Superior temporal gyrus (tissue), 1 donor: ENCODE results near the gene KLLN.
A peak's percentile ranks its signal among the peaks of the same experiment; 100 is the strongest.
"Not testable (repeated sequence)": the region's sequence is repeated elsewhere in the genome, so short reads cannot be mapped to it uniquely, and the experiment has no call there.

Experiments
- DNase-seq: peaks from one replicate; pipeline ENCODE4 v3.0.0-alpha.2; 2016; ENCODE audit errors: extremely low spot score

KLLN gene

DNA sequence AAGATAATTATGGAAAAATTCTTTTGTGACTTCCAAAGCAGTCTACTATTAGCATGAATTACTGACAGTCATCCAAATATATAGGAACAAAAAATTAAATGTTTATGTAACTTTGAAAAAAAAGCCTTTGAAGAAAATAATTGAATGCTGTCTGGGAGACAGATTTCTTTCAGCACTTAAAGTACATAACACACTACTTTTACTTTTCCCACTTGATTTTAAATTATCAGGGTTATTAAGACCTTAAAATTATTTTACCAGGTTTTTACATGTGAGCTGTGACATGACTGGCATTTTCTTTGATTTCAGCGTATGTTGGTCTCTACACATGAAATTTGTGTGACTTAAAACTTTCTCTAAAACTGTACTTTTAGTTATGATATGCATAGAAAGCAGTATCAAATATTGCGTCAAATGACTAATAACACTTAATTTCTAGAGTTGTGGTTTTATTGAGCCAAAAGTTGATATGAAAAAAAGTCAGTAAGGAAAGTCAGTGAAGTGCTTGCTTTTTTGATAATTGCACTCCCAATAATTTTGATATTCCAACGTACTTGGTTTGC, 3.2 kb upstream of the KLLN start:
- DNase-seq, result no peak

DNA sequence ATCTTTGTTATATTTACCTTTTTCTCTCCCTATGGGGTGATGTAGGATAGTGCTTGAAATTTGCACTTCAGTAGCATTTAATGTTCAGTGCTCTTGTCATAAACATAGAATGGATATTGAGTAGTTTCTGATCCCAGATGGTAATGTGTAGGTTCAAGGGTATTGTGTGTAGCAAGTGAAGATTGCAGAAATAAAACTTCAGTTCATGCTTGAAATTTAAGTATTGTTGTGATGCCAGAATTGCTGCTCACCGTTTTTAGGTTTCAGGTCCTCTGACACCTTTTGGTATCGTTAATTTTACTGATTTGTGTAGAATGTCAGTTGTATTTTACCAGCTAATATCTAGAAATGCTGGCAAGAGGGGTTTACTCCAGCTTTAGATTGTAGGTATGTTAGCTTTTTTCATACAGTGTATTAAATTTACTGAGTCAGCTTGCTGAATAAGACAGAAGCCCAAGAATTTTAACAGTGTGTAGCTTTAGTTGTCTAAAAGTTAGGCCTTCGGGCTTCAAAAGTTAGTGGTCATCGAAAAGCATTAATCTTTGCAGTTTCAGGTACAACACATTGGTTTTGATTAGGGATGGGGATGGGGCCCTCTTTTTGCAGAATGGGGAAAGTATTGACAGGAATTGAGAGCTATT, 2.0 kb upstream of the KLLN start:
- peak; percentile 51 for DNase-seq

DNA sequence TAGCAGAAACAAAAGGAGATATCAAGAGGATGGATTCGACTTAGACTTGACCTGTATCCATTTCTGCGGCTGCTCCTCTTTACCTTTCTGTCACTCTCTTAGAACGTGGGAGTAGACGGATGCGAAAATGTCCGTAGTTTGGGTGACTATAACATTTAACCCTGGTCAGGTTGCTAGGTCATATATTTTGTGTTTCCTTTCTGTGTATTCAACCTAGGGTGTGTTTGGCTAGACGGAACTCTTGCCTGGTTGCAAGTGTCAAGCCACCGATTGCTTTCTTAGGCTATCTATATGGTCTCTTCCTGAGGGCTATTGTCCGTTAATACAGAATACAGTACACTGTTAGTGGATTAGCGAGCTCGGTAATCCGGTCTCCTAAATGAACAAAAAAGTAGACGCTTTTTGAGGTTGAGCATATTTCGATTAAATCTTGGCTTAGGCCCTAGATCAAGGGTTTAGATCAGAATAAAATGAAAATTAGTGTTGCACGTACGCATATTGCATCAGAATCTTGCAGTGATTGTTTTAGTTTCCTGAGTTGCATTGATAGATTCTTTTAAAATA, 1.2 kb upstream of the KLLN start:
- DNase-seq, result peak; percentile 63

DNA sequence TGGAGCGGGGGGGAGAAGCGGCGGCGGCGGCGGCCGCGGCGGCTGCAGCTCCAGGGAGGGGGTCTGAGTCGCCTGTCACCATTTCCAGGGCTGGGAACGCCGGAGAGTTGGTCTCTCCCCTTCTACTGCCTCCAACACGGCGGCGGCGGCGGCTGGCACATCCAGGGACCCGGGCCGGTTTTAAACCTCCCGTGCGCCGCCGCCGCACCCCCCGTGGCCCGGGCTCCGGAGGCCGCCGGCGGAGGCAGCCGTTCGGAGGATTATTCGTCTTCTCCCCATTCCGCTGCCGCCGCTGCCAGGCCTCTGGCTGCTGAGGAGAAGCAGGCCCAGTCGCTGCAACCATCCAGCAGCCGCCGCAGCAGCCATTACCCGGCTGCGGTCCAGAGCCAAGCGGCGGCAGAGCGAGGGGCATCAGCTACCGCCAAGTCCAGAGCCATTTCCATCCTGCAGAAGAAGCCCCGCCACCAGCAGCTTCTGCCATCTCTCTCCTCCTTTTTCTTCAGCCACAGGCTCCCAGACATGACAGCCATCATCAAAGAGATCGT, 690 bp upstream of the KLLN start:
- DNase-seq, result peak; percentile 60

DNA sequence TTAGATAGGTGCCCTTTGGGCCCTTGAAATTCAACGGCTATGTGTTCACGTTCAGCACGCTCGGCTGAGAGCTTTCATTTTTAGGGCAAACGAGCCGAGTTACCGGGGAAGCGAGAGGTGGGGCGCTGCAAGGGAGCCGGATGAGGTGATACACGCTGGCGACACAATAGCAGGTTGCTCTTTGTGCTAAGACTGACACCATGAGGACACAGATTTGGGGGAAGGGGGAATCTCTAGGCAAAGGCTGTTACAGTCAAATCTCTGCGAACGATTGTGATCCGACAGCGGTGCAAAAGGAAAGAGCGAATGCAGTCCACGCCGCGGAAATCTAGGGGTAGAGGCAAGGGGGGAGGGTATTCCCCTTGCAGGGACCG, 667 bp downstream of the KLLN start:
- peak; percentile 70 for DNase-seq

DNA sequence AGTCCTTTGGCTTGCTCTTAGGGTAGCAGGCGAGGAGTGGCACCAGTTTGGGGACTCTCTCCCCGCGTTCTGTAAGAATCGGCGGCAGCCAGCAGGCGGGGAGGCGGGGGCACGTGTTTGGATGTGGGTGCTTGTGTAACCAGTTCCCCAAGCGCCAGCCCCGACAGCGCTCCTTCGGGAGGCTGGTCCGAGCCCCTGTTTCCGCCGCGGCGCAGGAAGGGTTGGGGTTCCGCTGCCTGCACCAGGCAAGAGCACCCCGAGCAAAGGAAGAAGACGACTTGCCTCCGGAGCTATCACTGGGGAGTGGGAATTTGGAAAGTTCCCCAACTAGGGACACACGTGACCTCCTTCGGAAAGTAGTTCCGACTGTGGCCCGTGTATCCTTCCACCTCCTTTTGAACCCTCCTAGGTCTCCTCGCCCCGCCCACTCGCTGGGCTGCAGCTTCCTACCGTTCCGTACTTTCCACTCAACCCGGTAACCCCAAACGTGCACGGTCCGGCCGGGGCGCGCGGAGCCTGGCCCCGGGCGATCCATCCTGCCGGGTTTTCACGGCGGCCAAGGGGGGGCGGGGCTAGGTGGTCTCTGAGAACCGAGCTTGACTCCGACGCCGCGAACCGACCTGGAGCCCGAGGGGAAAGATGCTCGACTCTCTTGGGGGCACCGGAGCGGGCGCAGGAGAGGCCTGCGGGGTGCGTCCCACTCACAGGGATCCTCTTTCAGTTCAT, 1.2 kb downstream of the KLLN start:
- peak; percentile 97 for DNase-seq

DNA sequence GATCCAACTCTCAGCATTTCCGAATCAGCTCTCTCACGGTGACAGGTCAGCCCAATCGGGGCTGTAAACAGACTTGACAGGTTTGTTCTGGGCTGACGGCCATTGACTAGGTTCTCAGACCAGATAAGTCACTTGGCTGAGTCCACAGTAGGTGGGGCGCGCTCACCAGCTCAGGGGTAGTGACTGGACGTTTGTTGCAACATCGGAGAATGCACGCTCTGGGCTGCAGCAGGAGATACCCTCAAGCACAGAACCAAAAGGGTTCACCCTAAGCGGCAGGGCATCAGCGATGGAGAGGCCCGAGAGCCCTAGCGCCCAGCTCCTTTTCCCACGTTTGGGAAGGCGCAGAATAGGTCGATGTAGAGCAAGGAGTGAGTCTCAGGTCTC, 1.8 kb downstream of the KLLN start:
- no peak for DNase-seq

DNA sequence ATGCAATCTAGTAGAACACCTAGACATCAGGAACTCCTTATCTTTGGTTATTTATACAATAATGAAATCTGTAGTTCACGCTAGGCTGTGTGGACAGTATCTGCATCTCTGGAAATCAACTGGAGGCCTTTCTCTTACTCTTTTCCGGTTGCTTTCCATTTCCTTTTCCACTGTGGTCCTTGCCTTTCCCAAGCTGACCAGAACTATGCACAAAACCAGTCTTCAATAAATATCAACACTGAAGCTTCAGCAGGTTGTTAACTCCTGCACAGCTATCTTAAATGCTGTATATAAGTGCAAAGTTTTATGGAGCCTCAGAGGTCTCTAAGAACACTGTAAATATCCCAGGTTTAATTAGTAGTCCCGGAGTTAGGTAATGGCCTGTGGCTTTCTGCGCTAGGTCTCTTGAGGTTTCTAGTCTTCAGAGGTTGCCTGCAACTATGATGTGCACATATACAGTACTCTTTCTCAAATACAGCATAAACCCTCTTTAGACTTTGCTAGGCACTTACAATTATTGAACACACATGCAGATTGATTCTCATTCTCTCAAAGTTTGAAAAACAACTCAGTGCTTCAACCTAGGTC, 2.4 kb downstream of the KLLN start:
- DNase-seq, result peak; percentile 32

DNA sequence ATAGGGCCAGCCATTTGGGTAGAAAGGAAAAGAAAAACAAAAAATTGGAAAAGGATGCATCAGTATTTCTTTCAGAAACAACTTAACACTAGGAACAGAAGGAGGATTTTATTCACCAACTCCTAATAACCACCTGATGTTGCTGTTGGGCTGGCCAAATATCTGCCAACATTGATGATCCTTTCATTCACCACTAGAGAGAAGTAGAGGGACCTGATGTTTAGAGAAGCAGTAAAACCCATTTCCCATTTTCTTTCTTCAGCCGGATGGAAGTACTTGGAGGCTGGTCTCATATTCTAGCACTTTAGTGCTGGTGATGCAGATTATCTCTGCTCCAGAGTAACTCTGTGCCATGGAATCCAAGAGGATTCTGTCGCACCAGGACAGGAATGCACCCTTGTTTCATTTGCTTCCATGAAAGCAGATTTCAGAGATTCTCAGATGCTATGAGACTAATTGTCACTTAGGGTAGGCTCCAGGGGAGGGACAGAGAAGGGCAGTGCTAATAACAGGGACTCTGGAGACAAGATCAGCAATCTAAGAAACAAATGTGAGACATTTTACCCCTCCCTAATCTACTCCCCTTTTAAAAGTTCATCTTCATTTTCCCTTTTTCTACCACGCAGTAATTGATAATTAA, 3.1 kb downstream of the KLLN start:
- peak; percentile 60 for DNase-seq

DNA sequence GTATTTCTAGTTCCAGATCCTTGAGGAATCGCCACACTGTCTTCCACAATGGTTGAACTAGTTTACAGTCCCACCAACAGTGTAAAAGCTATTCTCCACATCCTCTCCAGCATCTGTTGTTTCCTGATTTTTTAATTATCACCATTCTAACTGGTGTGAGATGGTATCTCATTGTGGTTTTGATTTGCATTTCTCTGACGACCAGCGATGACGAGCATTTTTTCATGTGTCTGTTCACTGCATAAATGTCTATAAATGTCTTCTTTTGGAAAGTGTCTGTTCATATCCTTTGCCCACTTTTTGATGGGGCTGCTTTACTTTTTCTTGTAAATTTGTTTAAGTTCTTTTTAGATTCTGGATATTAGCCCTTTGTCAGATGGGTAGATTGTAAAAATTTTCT, 7.7 kb downstream of the KLLN start:
- DNase-seq, result not testable (repeated sequence)

DNA sequence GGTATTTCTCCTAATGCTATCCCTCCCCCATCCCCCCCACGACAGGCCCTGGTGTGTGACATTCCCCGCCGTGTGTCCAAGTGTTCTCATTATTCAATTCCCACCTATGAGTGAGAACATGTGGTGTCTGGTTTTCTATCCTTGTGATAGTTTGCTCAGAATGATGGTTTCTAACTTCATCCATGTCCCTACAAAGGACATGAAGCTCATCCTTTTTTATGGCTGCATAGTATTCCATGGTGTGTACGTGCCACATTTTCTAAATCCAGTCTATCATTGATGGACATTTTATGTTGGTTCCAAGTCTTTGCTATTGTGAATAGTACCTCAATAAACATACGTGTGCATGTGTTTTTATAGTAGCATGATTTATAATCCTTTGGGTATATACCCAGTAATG, 8.1 kb downstream of the KLLN start:
- DNase-seq, result not testable (repeated sequence)

DNA sequence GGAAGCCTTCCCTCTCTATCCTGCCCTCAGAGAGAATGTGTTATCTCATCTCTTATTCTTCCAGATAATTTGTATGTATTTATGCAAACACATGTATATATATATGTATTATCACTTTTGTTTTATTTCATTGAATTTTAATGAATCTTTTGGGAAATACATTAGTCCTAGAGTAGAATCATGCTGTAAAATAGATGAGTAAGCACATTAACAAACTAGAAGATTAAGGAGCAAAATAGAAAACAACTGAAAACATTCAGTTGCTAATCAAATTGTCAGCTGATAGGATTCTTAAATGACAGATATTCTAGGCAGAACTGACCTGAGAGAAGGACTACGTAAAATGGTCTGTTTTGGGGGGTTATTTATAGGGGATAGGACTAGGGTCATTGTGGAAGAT, 11.2 kb downstream of the KLLN start:
- DNase-seq, result no peak

DNA sequence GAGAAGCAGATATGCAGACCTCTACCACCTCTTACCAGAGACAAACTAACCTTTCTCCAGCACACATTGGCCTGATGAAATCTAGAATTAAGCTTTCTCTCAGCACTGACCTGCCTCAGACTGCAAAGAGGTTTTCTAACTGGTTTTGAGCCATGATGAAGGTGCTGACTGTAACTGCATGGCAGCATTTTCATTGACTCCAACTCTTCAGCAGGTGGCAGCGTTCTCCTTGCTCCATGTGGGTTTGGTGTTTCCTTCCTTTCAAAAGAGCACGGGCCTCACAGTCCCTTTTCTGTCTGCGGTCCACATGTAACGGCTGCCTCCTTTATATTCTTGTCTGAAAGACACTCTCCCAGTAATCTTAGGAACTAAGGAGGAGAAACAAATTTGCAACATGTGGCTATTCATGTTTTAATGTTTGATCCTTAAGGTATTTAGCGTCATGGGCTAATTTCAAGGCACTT, 12.6 kb downstream of the KLLN start:
- peak; percentile 72 for DNase-seq

DNA sequence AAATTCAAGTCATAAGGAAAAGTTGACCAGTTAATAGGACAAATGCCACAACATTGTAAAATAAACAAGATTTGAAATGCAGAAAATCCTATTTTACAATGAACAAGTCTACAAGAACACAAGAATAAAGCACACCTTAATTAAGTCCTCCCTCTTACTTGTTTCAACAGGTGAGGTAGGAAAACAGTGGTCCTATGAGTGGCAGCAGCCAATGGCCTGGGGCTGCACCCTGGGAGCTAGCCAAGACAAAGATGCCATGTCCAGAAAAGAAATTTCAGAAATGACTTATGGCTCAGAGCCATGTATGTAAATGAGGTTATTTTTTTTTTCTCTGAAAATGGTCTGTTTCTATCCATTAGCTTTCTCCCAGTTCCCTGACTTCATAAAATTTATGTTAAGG, 14.3 kb downstream of the KLLN start:
- no peak for DNase-seq

DNA sequence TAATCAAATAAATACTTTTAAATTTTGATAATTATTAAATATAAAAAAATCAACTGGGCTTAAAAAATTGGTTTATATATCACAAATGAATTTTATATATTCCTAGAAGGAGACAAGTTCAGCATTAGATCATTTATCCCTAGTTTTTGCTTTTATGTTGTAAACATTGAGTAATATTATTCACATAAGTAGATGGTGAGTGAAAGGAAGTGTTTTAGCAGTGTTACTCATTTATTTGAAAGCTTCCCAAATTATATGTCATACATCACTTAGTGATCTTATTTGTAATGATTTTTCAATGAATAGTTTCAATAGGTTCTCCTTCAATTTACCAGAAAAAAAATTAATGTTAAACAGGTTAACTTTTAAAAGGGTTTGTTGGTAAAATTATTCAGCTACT, 15.8 kb downstream of the KLLN start:
- DNase-seq, result no peak

DNA sequence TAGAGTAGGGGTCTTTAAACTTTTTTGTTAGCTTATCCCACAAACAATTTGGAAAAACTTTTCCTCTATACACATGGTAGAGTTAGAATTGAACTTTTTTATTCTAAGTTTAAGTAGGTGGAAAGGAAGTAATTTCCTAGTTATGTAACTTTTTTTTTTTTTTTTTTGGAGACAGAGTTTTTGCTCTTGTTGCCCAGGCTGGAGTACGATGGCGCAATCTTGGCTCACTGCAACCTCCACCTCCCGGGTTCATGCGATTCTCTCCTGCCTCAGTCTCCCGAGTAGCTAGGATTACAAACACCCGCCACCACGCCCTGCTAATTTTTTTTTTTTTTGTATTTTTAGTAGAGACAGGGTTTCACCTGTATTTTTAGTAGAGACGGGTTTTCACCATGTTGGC, 16.6 kb downstream of the KLLN start:
- not testable (repeated sequence) for DNase-seq

DNA sequence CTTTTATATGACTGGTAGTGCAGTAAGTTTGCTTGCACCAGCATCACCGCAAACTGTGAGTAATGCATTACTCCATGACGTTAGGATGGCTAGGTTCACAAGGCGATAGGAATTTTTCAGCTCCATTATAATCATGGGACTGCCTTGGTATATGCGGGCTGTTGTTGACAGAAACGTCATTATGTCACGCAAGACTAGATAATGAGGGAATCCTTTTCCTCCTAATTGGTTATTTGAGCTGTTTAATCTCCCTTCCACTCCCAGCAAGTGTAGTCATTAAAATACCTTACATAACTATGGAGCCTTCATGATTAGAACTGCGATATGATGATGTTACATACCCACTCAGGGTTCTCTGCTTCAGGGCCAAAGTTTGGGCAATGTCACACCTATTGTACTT, 17.3 kb downstream of the KLLN start:
- DNase-seq, result no peak

DNA sequence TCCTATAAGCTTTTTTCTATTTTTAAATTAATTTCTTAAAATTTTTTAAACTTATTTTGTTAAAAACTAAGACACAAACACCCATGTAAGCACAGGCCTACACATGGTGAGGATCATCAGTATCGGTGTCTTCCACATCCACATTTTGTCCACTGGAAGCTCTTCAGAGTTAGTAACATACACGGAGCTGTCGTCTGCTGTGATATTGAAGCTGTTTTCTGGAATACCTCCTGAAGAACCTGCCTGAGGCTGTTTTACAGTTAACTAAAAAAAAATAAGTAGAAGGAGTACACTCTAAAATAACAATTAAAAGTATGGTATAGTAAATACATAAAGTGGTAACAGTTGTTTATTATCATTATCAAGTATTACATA, 17.7 kb downstream of the KLLN start:
- DNase-seq, result no peak

DNA sequence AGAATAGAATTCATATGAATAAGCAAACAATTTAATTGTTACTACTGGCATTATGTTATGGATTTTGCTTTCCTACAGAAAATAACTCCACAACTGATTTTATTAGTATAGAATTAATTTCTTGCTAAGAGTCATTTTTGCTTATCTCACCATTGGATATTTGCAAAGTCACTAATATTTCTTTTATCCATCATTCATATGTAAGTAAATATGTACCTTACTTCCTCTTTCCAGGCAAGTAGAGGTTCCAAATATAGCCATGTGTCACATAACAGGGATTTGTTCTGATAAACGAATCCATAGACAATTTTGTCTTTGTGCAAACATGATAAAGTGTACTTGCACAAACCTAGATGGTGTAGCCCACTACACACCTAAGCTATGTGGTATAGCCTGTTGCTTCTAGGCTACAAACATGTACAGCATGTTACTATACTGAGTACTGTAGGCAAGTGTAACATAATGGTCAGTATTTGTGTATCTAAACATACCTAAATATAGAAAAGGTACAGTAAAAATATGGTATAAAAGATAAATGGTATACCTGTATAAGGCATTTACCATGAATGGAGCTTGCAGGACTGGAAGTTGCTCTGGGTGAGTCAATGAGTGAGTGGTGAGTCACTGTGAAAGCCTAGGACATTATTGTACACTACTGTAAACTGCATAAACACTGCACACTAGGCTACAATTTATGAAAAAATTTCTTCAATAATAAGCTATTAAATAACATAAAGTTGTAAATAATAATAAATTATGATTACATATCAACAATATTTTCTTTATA, 18.3 kb downstream of the KLLN start:
- no peak for DNase-seq

DNA sequence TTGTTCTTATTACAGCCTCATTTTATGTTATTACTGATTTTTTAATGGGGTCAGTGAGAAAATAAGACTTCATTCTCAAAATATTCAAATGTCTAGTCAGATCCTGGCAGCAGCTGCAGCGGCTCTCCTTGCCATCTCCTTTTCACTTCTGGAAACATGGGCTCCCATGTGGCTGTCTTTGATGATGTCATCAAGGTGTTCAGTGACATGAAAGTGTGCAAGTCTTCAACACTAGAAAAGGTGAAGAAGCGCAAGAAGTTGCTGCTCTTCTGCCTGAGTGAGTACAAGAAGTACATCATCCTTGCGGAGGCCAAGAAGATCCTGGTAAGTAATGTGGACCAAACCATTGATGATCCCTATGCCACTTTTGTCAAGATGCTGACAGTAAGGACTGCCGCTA, 19.6 kb downstream of the KLLN start:
- no peak for DNase-seq
